OCI-M2 (cell line): ENCODE measurements around the gene DTWD2.
A peak's percentile ranks its signal among the peaks of the same experiment; 100 is the strongest.

Experiments used
- DNase-seq: peaks from one replicate; lab custom pipeline; 2025; ENCODE audit not compliant: unreplicated experiment; lab: John Stamatoyannopoulos, UW

Gene DTWD2

GRCh38 chr5:118987988-118988865, at the start of gene DTWD2:
Gene DTWD2, minus strand, starts transcription at chr5:118988547. Its CDS starts 36 bp downstream, at chr5:118988511.
- peak; percentile 59 for DNase-seq

- no peak for DNase-seq
Observed at GRCh38 chr5:119037496-119038215, 49.3 kb upstream of the DTWD2 start.

GRCh38 chr5:119036101-119036762, 47.9 kb upstream of the DTWD2 start:
- DNase-seq, result no peak

GRCh38 chr5:119033135-119033534, 44.8 kb upstream of the DTWD2 start:
- no peak for DNase-seq

- no peak for DNase-seq
Observed at GRCh38 chr5:119032656-119033055, 44.3 kb upstream of the DTWD2 start.

GRCh38 chr5:119031905-119032304, 43.6 kb upstream of the DTWD2 start:
- no peak for DNase-seq

GRCh38 chr5:119031011-119031886, 42.9 kb upstream of the DTWD2 start:
- no peak for DNase-seq

- no peak for DNase-seq
Observed at GRCh38 chr5:119028575-119028974, 40.2 kb upstream of the DTWD2 start.

GRCh38 chr5:119022773-119023172, 34.4 kb upstream of the DTWD2 start:
- DNase-seq, result no peak

- DNase-seq, result no peak
Observed at GRCh38 chr5:119022017-119022745, 33.8 kb upstream of the DTWD2 start.

- DNase-seq, result no peak
Observed at GRCh38 chr5:119021149-119021732, 32.9 kb upstream of the DTWD2 start.

- no peak for DNase-seq
Observed at GRCh38 chr5:119019949-119020348, 31.6 kb upstream of the DTWD2 start.

GRCh38 chr5:119019501-119019900, 31.2 kb upstream of the DTWD2 start:
- DNase-seq, result no peak

GRCh38 chr5:119017994-119018393, 29.6 kb upstream of the DTWD2 start:
- DNase-seq, result no peak

- DNase-seq, result no peak
Observed at GRCh38 chr5:119016125-119016774, 27.9 kb upstream of the DTWD2 start.

- DNase-seq, result no peak
Observed at GRCh38 chr5:119011186-119011585, 22.8 kb upstream of the DTWD2 start.

GRCh38 chr5:119010206-119010605, 21.9 kb upstream of the DTWD2 start:
- no peak for DNase-seq

- no peak for DNase-seq
Observed at GRCh38 chr5:119009131-119009530, 20.8 kb upstream of the DTWD2 start.

GRCh38 chr5:118999696-119000095, 11.3 kb upstream of the DTWD2 start:
- no peak for DNase-seq
